Forelimb muscle (tissue), 1 donor: ENCODE data around the gene CEP152. TPM values are rescaled to one million over a fixed set of nuclear protein-coding genes. Genes with fewer than 3 reads are reported as not detected.
"Not testable (repeated sequence)": the region's sequence is repeated elsewhere in the genome, so short reads cannot be mapped to it uniquely, and the experiment has no call there.

Experiments used
- DNase-seq: peaks from one replicate; pipeline ENCODE4 v3.0.0-alpha.2; 2013; ENCODE audit warnings: low read depth
- polyA plus RNA-seq: library from polyadenylated mRNA; unstranded; fragments of 120-200 nt; gene quantifications from one replicate; pipeline ENCODE4 v1.2.1, GENCODE V29; 2013; ENCODE audit not compliant: insufficient read length

CEP152 gene
- polyA plus RNA-seq, 1 donor = 3.5 TPM

DNA sequence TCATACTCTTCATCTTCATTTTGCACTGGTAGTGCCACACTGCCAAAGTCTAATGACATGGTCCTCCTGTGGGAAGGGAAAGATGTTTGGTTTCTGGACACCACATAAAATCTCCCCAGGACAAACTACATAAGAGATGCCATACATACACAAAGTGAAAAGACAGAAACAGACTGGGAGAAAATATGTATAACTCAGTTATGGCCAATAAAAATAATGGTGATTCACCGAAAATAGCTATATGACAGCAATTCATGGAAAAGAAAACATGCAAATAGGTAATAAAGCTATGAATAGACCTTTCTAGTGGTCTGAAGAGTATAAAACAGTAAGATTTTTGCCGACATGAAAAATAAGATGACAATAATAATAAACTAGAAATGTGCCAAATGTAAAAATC, 5.3 kb downstream of the CEP152 start:
- DNase-seq = no peak

DNA sequence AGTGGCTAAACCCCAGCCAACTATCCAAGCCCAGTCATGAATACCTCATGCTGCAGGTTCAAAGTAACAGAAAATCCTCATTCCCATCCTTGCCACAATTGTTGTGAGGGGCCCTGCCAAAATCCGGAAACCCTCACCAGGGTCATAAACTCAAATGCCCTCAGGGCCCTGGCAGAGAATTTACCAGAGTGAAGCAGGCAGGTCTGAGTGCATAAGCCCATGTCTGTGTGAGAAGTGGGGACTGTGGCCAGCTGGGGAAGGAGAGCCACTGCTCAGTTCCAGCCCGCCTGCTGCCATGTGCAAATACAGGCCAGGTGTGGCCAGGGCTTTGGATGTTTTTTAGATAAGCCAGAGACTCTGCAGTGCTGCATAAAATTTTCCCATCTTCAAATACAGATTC, 7.0 kb downstream of the CEP152 start:
- DNase-seq = no peak

DNA sequence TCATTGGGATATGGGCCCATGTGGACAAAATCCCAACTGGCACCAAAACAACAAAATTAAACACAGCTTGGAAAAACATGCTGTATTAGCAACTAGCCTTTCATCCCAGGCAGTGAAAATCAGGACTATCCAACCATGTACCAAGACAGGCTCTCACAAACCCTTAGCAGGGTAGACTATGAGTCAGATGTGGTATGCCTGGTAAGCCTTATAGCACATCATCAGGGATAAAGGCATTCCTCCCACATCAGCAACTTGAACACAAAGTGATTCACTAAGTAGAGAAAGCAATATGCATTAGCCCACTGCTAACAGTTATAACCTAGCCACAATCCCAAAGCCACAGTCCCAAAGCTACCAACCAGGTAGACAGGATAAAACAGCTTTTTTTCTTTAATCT, 8.0 kb downstream of the CEP152 start:
- no peak for DNase-seq

DNA sequence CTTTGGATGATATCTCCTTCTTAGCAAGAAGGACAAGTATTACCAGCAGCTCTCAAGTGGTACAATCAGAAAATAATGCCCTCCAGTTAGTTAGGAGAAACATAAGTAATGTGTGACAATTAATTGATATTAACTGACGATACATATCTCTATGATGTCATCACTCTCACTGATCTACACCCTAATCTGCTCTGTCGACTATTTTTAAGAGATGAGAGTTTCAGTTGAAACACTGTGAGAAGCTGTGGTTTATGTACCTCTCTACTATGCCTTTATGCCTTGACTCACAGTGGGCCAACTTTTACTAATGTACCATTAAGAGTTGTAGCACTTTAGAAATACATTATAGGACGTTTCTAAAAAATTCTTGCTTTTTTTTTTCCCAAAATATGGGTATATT, 8.6 kb downstream of the CEP152 start:
- no peak for DNase-seq

DNA sequence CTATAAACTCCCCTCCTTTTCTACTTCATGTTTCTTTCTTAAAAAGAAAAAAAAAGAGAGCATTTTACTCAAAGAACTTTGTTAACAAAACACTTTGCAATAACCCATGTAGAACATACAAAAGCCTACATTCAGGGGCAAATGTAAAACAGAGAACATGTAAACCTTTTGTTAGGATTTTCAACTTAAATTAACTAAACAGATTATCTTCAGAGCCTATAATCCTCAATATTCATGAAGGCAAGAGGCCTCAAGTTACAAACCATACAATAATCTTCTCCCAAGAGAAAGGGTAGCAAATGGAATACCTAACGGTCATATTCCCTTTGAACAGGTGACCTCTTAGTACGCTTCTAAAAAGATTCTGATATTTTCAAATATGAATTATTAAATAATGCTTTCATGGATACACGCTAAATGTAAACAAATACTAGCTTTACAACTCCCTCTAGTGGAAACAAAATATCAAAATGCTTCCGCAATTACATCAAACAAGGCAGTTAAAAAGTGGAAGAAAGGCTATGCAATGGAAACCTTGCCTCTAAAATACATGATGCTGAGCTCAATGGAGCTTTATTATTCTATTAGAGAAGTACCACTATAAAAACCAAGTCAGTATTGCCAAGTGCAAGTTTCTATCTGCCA, 9.9 kb downstream of the CEP152 start:
- DNase-seq = peak; percentile 54

DNA sequence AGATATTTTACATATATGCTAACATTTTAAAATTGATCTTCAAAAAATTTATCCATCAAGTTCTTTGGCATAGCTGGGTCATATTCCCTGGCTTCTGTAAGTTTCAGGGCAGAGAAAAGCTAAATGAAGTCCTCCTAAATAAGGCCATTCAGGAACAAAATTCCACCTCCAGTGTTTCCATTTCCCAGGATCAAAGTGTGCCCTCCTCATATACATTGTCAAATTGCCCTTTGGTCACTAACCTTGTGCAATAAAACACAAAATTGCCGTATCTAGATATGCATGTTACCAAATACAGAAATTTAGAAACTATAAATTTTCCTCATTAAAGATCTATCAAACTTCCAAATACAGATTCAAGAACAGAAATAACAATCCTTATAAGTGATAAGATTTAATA, 10.6 kb downstream of the CEP152 start:
- no peak for DNase-seq

DNA sequence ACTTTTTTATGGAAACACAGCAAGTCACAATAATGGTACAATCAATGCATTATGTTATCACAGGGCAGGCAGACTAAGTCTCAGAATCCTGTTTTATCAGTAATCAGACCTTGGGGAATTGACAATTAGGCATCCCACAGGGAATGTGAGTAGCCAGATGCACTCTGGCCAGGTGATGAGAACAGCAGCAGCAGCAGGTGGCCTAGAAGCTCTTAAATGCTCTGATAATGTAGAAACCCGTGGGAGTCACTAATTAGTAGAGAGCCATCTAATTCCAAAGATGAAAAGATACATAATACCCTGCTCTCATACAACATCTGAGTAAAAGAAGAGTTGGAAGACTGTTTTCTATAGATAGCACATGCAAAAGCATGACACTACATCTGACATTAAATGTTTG, 12.6 kb downstream of the CEP152 start:
- DNase-seq = no peak

DNA sequence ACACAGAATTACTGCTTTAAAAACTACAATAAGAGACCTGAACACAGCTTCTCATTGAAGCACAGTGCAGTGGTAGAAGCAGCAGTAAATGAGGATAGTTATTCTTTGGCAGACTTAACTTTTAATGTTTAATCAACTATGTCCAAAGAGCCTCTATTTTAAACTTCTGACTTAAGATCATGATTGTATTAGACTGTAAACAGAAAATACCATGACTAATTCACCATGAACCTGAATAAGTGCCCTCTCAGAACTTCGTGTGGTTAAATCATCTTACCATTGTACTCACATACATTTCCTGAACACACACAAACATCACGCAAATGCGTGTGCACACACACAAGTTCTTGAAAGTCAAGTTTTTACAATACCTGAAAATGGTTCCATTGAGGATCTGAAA, 13.9 kb downstream of the CEP152 start:
- DNase-seq = no peak

DNA sequence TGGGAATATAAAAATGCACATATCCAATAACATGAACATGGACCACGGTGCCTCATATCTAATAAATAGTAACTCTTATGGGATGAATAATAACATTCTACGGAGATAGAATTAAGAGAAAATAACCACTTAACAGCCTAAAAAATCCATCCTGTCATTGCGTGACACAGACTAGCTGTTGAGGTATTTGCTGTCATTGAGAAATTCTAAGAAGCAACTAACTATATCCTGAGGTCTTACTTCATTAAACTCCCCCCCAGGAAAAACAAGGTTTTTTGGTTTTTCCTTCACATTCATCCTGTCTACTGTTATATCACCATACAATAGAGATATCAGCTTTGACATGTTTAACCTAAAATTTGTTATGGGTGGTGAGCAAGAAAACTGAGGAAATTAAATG, 14.3 kb downstream of the CEP152 start:
- no peak for DNase-seq

DNA sequence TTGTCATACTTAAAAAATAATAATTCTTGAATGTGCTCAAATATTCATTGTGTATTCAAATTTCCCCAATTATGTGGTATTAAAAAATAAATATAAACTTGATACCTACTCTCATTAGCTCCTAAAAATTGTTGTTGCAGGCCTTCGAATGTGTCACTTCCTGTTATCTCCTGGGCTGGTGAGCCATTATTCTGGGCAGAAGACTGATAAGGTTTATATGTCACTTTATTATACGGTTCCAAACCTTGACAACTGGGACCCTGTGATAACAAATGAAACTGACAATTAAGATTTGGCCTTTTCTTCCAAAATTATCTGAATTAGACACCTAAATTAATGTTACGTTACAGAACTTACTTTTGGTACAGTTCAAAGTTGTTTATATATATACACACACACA, 15.0 kb downstream of the CEP152 start:
- DNase-seq = no peak

DNA sequence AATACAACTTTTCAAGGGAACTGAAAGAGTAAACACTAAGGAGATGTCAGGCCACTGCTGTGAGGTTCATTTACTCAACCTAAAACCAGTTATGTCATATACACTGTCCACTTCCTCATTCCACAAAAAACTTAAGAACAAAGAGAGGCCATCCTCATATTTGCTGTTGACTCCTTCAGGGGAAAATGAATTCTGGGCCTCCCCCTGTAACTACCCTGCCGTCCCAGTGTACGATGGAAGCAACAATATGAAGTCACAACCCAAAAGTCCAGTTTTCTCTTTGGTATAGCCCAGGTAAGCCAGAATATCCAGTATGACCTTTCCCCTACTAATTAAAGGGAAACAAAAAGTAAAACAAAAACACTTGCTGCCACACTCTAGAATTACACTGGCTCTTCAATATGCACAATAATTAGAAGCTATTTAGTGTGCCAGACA, 16.2 kb downstream of the CEP152 start:
- DNase-seq = no peak

DNA sequence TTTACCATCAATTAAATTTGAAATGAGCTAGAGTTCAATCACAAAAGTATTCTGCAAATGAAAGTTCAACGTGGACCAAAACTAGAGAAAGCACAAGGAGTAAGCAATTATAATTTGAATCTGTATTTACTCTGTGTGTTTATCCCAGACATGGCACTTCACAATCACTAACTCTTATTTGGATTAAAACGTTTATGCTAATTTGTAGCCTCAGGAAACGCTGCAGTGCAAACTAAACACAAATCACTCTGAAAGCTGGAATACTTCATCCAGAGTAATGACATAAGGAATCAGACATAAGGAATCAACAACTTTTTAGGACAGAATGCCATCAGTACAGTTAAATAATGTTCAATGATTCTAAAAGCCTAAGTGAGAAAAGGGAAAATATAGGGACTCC, 18.5 kb downstream of the CEP152 start:
- DNase-seq = no peak

DNA sequence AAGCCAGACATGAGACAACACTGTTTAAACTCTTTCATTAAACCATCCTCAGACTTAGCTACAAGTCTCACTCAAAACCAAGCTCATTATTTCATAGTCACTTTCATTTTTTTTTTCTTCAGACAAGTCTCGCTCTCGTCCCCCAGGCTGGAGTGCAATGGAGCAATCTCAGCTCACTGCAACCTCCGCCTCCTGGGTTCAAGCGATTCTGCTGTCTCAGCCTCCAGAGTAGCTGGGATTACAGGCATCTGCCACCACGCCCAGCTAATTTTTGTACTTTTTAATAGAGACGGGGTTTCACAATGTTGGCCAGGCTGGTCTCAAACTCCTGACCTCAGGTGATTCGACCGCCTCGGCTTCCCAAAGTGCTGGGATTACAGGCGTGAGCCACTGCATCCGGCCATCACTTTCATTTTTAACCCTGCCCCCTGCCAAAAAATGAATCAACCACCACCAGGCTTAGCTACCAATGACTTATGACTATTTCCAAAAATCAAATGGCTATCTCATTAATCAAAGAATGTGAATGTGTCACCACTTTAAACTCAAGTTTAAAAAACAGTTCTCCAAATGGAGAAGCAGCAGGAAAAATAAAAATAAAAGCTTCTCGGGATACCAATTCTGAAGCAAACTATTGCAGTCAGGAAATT, 20.3 kb downstream of the CEP152 start:
- not testable (repeated sequence) for DNase-seq

DNA sequence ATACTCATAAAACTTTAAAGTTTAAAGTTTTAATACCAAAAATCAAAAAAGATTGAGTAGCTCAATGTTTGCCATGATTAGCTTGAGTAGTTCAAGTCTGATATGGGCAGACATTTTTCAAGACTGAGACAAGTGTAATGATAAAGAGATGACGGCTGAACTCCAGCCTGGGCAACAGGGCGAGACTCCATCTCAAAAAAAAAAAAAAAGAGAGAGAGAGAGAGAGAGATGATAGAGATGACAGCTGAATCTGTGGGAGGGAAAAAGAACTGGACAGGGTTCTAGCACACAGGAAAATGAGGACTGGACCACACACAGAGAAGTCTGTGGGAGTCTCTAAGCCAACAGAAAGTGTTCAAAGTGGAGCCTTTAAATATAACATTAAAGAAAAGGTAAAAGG, 25.2 kb downstream of the CEP152 start:
- DNase-seq = no peak

DNA sequence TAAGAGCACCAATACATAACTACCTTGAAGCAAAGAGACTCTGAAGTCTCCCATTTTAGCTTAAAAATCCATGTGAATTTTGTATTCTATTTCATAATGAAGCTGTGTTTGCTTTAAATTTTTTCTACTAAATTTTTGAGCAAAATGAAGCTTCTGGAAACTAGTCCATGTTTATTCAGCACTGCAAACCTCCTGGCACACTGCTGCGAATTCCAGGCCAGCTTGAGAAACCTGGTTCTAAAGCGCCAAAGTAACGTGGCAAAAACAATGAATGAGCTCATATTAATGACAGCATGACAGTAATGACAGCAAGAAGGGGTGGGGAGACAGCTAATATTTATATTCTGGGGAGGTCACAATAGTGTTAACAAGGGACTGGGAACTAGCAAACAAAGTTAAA, 25.7 kb downstream of the CEP152 start:
- DNase-seq = no peak

DNA sequence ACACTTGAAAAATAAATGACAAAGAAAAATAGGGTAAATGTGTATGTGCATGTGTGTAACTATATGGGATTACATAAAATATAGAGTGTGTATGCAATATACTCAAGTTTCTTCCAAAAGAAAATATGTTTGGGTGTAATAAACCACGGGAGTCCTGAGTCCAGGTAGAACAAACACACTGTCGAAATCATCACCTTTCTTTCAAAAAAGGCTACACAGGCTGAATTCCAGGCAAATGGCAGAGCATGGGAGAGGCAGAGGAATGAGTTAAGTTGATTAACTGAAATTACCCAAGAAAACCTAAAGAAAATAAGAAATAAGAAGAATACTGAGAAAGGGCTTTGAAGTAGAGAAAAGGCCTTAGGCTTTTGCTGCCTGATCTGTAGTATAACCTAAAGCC, 26.1 kb downstream of the CEP152 start:
- DNase-seq = no peak

DNA sequence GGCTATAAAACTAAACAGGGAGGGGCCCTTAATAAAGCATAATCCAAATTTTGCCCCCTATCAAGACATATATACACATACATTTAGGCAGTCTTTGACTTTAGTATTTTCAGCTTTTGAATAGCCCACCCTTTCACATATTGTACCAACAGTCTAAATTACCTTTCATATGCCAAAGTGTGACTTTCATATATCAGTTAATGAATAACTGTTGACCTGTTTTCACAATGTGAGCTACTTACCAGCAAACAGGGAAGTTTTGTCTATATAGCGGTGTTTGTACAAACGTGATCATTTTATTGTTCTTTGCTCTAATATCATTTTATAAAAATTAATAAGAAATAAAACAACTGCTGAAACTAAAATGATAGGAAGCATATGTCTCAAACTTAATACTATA, 28.0 kb downstream of the CEP152 start:
- DNase-seq = no peak

DNA sequence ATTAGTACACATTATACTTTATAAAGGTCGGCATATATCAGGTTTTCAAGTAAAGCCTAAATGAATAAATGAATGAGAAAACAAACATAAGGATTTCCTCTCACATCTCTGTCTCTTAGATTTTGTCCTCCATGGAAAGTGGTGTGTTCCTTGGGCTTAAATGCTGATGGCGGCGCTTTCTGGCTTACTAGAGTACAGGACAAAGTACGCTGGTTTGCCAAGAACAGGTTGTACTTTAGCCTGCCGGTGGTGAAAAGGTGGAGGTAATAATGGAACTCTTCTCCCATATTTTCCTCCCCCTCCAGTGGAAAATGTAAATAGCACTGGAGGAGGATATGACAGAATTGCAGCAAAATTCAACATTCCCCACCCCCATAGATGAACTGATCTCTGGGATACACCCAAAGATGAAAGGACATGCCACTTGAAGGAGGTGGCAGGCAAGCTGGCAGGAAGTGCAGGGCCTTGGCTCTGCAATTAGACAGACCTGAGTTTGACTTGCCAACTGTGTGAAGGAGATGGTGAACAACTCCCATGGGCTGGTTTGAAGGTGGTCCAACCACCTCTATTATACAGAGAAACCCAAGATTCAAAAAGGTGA, 29.3 kb downstream of the CEP152 start:
- DNase-seq = no peak

DNA sequence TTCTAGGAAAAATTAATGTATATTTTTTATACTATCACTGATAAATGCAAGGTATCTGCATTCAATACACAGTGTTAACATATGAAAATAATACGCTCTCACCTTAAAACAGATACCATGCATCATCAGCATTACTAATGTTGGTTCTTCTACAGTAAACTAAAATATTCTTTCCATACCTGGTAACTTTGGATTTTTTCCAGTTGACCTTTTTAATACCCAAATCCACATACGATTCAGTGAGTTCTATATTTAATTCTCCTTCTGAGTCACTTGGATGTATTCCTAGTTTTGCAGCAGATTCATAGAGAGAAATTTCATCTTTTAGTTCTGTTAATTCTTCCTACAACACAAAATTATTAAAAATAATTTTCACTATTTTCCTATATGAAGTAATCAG, 29.9 kb downstream of the CEP152 start:
- DNase-seq = no peak

DNA sequence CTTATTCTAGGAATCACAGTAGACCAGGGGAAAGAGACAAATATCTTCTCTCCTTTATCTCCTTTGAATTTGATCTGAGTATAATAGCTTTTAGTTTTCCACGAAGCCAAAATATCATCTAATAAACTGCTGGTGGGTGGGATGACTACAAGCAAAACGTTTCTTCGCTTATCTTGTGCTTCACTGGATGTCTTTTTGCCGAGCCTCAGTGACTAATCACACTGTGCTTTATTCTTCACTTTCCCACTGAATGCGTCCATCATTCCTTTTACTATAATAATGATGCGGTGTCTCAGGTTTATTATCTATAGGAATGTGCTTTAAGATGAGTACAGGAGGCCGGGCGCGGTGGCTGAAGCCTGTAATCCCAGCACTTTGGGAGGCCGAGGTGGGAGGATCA, 32.5 kb downstream of the CEP152 start:
- no peak for DNase-seq

DNA sequence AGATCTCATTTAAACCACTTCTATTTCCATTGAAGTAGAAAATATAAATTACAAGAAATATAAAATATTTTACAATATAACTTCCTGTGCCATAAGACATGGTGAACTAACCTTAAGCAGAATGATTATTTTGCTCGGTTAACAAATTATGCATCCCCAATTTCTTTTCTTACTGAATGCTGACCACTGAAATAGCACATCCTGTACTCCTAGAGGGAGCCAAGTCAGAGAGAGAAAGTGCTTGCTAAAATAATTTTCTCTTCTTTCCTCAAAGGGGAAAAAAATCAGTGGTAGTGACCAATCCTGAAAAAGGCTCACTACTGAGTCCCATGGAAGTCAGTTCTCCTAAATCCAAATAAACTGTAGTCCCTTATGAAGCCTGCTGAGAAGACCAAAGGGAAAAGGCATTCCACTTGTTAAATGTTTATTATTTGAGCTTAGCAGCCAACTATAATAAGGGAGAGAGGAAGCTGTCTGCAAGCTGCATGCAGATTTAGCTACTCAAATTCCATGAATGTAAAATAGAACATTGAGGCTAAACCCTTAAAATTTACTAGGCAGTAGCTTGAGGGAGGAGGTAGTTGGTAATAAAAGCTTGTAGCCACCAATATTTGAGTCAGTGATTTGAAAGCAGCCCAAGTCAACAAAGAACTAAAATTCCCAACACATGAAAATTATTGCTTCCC, 33.1 kb downstream of the CEP152 start:
- no peak for DNase-seq

DNA sequence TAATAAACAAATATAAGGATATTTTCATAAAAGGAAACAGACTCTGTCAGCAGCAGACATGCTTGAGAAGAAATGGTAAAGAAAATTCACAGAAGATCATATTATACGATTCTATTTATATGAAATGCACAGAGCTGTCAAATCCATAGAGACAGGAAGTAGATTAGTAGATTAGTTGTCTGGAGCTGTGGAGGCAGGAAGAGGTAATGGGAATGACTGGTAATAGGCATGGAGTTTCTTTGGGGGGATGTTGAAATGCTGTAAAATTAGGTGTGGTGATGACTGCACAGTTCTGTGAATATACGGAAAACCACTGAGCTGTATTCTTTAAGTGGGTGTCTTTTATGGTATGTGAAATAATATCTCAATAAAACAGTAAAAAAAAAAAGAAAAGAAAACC, 35.3 kb downstream of the CEP152 start:
- no peak for DNase-seq

DNA sequence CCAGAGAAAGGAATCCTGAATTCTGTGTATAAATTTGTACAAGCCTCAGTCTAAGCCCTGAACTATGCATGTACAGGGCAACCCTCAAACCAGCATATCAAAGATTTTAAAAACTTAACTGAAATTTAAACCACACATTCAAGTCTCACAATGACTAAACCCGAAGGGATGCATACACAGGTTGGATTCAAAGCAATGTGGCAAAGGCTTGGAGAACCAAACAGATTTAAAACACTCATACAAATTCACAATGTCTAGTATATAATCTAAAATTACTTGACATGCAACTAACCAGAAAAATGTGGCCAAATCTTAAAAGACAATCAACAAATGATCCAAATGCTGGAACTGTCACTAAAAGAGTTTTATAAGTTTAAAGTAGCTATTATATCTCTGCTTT, 36.4 kb downstream of the CEP152 start:
- DNase-seq = no peak
